WI38 (cell line): Measurements from ENCODE around the gene EPHB1.

ENCODE experiments used
- H3K4me3 ChIP-seq: 2 replicates; pipeline ENCODE4 v1.5.1; 2011; ENCODE audit warnings: low read depth, mild to moderate bottlenecking, control low read depth, low read length
- TF ChIP-seq, protein P1 (sequence below): IDR thresholded peaks from 2 replicates; pipeline ENCODE4 v1.5.1; 2012; ENCODE audit warnings: low read depth, mild to moderate bottlenecking, control low read depth, low read length

The EPHB1 gene

DNA sequence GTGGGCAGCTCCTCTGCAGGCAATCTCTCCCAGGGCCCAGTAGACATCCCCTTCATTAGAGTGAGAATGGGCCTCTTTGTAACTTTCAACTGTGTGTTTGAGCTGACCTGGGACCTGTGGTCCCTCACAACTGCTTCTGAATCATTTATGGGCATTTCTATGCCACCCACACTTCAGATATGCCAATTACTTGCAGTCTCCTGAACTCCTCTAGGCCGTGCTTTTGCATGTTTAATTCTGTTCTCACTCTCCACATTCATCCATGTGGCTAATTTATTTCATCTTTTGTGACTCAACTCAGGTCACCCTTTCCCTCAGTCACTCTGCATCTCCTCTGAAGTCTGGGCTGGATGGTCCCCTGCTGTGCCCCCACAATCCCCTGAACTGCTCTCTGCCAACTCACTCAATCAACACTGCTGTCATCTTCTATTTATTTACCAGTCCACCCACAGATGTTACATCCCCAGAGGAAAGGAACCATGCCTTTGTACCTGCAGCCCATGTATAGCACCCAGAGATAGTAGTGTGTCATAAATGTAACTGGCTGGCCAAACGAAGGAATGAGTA is 364.7 kb downstream of the EPHB1 start:
- H3K4me3 ChIP-seq: no peak overlapping the region
- TF ChIP-seq, protein P1, sequence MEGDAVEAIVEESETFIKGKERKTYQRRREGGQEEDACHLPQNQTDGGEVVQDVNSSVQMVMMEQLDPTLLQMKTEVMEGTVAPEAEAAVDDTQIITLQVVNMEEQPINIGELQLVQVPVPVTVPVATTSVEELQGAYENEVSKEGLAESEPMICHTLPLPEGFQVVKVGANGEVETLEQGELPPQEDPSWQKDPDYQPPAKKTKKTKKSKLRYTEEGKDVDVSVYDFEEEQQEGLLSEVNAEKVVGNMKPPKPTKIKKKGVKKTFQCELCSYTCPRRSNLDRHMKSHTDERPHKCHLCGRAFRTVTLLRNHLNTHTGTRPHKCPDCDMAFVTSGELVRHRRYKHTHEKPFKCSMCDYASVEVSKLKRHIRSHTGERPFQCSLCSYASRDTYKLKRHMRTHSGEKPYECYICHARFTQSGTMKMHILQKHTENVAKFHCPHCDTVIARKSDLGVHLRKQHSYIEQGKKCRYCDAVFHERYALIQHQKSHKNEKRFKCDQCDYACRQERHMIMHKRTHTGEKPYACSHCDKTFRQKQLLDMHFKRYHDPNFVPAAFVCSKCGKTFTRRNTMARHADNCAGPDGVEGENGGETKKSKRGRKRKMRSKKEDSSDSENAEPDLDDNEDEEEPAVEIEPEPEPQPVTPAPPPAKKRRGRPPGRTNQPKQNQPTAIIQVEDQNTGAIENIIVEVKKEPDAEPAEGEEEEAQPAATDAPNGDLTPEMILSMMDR: no peak

DNA sequence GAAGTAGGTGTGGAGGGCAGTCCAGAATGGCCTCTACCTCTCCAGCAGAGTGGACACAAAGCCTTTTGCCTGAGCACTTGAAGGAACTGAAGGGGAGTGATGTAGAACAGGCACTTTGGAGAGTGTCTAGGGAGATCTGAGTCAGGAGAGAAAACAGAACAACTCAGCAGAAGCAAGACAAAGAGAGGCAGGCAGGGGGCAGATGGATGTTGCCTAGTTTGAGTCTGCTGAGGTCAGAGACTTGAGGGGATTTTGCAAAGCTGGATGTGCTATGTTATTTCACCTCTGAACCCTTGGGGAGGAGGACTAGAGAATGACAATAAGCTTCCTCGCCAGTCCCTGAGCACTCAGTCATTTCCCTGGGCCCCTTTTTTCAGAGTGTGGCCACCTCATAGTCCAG is 366.4 kb downstream of the EPHB1 start:
- H3K4me3 ChIP-seq: no peak overlapping the region
- TF ChIP-seq, protein P1: no peak

DNA sequence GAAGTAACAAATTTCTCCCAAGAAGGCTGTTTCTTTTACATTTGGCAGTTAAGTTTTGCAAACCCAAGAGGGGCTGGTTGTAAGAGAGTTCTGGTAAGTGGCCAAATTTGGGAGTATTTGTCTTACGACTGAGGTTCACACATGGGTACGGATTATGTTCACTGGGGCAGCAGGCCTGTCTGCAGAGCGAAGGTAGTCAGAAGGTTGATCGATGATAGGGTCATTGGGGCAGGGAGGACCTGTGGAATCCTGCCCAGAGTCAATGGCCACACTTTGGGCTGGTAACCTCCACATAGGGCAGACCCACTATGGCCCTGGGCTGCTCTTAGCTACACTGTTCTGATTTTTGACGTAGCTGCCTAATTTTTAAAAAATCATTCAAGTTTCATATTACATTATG is 368.6 kb downstream of the EPHB1 start:
- TF ChIP-seq, protein P1: no peak
- no peak overlapping the region for H3K4me3 ChIP-seq

DNA sequence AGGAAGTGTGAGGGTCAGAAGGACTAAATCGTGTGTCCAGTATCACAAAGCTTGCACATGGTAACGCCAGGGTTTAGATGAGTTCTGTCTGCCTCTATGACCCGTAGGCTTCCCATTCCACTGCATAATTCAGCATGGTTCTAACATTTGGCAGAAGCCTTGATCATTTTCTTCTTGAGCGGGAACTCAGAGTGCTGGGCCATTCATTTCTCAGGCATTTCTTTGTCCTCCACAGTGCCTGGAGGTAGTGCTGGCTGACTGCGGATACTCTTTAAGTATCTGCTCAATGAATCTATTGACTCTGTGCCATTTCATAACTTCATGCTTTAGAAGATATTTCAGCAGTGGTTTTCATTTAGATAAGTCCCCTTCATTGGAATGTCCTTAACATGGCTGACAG is 370.2 kb downstream of the EPHB1 start:
- TF ChIP-seq, protein P1: no peak

DNA sequence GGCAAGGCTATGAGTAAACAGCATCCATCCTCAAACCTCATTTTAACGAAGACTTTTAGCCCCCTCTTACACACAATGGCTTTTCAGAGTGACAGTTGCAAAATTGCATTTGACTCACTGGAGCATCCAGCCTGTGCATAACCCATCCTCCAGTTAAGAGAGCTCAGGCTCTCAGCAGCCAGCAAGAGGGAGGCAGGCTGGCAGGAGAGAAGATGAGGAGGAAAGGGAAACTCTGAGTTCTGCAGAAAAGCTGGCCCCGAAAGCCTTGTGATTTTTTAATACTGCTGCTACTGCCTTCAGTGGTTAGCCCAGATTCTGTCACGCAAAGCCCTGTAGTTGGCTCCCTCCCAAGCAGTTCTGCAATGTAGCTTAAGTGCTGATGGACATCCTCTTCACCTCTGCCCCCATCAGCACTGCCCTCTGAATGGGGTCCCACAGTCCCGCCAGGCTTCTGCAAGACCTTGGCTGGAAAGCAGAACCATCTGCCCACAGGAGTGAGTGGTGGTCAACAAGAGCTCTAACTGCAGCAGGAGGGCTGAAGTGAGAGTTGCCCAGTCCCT is 371.3 kb downstream of the EPHB1 start:
- TF ChIP-seq, protein P1: no peak
- no peak overlapping the region for H3K4me3 ChIP-seq

More for the DNA sequence above, 370.2 kb downstream of the EPHB1 start:
- H3K4me3 ChIP-seq: no peak overlapping the region

DNA sequence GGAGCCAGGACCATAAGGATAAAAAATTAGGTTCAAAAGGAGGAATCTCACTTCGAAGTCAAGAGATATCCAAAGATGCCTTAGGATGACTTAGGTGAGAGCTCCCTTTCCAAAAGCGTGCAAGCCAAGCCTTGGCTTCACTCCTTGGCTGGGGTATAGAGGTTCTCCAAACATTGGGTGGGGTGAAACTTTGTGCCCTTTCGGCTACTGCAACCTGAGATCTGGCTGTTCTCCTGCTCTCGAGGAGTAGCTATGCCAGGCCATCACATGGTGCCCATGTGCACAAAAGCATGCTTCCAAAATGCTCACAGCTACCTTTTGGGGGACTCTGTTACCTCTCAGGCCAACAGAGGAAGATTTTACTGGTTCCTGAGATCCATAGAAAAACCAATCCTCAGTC is 373.8 kb downstream of the EPHB1 start:
- TF ChIP-seq, protein P1: no peak
- no peak overlapping the region for H3K4me3 ChIP-seq

DNA sequence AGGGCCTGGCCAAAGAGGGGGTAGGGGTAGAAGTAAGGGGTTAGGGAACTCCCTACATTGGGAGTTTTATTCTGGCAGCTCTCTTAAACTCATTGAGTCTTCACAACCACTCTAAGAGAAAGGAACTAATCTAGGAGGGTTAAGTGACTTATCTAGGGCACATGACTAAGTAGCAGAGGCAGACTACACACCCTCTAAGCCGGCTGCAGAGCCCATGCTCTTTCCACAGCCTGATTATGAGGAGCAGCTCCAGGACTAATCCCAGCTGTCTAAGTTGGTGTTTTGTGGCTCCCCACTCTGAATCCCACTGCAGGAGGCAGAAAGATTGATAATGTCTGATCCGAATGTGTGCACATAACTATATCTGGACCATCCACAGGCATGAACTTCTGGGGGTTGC is 374.6 kb downstream of the EPHB1 start:
- TF ChIP-seq, protein P1: no peak
- H3K4me3 ChIP-seq: no peak overlapping the region
